B cell (primary cell): ENCODE data around the gene PTGES2. TPM values are rescaled to one million over a fixed set of nuclear protein-coding genes. Genes with fewer than 3 reads are reported as not detected.

Experiments used
- ATAC-seq: fragments of 200-7000 bp; cut with Tn5 transposase; one replicate; pipeline ENCODE4 v1.10.0; 2021; ENCODE audit warnings: low read depth, mild to moderate bottlenecking, moderate number of reproducible peaks, moderate library complexity
- CTCF ChIA-PET: fragments of 350-600 bp; sonication (Branson Sonifier 250); formaldehyde crosslinking; loops from one replicate; lab custom pipeline; 2021; ENCODE audit warnings: antibody characterized with exemption, inconsistent platforms; lab: Charles Lee
- POLR2A ChIA-PET: fragments of 350-600 bp; sonication (Branson Sonifier 250); formaldehyde crosslinking; loops from one replicate; lab custom pipeline; 2021; ENCODE audit warnings: antibody characterized with exemption; lab: Charles Lee
- DNase-seq: peaks from one replicate; pipeline ENCODE4 v3.0.0; 2013
- H2AFZ ChIP-seq: 2 replicates; pipeline ENCODE4 v1.6.1; 2012; ENCODE audit warnings: mild to moderate bottlenecking, low read depth, low read length; ENCODE audit not compliant: insufficient read depth, poor library complexity, severe bottlenecking
- H3K27ac ChIP-seq, 2 donors: 1 replicate in 1 of 2; 2 replicates in 1 of 2; pipeline ENCODE4 v1.5.1; 2012 to 2013; ENCODE audit warnings: low read length in 2 of 2, mild to moderate bottlenecking in 2 of 2, moderate library complexity in 1 of 2
- H3K27me3 ChIP-seq, 4 experiments: fragments of 200-600 bp in 1 of 4; sonication (generic) in 1 of 4; replicated peaks in 1 of 4; 1 replicate in 2 of 4; 2 replicates in 2 of 4; pipeline versions ENCODE4 v1.6.1 to v1.7.0; 2013 to 2016; ENCODE audit warnings: low read length in 3 of 4, mild to moderate bottlenecking in 2 of 4, mixed read lengths in 1 of 4, moderate library complexity in 1 of 4; ENCODE audit not compliant: insufficient read depth in 4 of 4, control insufficient read depth in 3 of 4; ENCODE audit errors: control extremely low read depth in 1 of 4
- H3K36me3 ChIP-seq, 2 experiments: replicated peaks in 1 of 2; 1 replicate in 1 of 2; 2 replicates in 1 of 2; pipeline versions ENCODE4 v1.6.1 to v1.7.1; 2013; ENCODE audit warnings: low read length in 1 of 2; ENCODE audit not compliant: insufficient read depth in 2 of 2, control insufficient read depth in 1 of 2; ENCODE audit errors: control extremely low read depth in 1 of 2, extremely low read depth in 1 of 2
- H3K4me1 ChIP-seq, 2 donors: fragments of 200-600 bp in 1 of 2; sonication (generic) in 1 of 2; 1 replicate in 1 of 2; 2 replicates in 1 of 2; pipeline versions ENCODE4 v1.5.1 to v1.6.1; 2013 to 2017; ENCODE audit warnings: low read length in 2 of 2; ENCODE audit not compliant: control insufficient read depth in 2 of 2, insufficient read depth in 2 of 2
- H3K4me2 ChIP-seq: replicated peaks from 2 replicates; pipeline ENCODE3; 2012; ENCODE audit warnings: mild to moderate bottlenecking, low read depth, low read length; ENCODE audit not compliant: poor library complexity, severe bottlenecking
- H3K4me3 ChIP-seq, 5 experiments: fragments of 200-600 bp in 1 of 5; sonication (generic) in 1 of 5; 1 replicate in 3 of 5; 2 replicates in 2 of 5; pipeline versions ENCODE4 v1.5.1 to v1.7.0; 2011 to 2016; ENCODE audit warnings: low read length in 4 of 5, mild to moderate bottlenecking in 4 of 5, low read depth in 2 of 5, control low read depth in 1 of 5, moderate library complexity in 1 of 5; ENCODE audit not compliant: insufficient read depth in 1 of 5; ENCODE audit errors: control extremely low read depth in 1 of 5, extremely low read depth in 1 of 5
- H3K79me2 ChIP-seq: fragments of 200-600 bp; sonication (generic); one replicate; pipeline ENCODE4 v1.6.0; 2016; ENCODE audit warnings: low read length; ENCODE audit not compliant: control insufficient read depth, insufficient read depth
- H3K9ac ChIP-seq: fragments of 200-600 bp; sonication (generic); 2 replicates; pipeline ENCODE4 v1.6.1; 2017; ENCODE audit warnings: mild to moderate bottlenecking, low read length, moderate library complexity
- H3K9me3 ChIP-seq, 3 donors: one replicate each; pipeline versions ENCODE4 v1.6.1 to v1.7.1; 2013; ENCODE audit warnings: low read length in 2 of 3; ENCODE audit not compliant: control insufficient read depth in 2 of 3, insufficient read depth in 1 of 3; ENCODE audit errors: control extremely low read depth in 1 of 3
- H4K20me1 ChIP-seq: 2 replicates; pipeline ENCODE4 v1.6.0; 2012; ENCODE audit warnings: mild to moderate bottlenecking, low read length; ENCODE audit not compliant: insufficient read depth, control insufficient read depth, poor library complexity, severe bottlenecking
- H3K27ac Mint-ChIP-seq: one replicate; pipeline ENCODE4 v1.8.0; 2021; ENCODE audit warnings: mixed read lengths
- H3K27me3 Mint-ChIP-seq: one replicate; pipeline ENCODE4 v1.8.0; 2021; ENCODE audit warnings: mixed read lengths
- H3K4me1 Mint-ChIP-seq: one replicate; pipeline ENCODE4 v1.8.0; 2021; ENCODE audit warnings: mixed read lengths
- H3K4me3 Mint-ChIP-seq: one replicate; pipeline ENCODE4 v1.8.0; 2021; ENCODE audit warnings: mixed read lengths
- H3K9me3 Mint-ChIP-seq: one replicate; pipeline ENCODE4 v1.8.0; 2022; ENCODE audit warnings: mixed read lengths; ENCODE audit not compliant: insufficient read depth
- EZH2 ChIP-seq: IDR thresholded peaks from 2 replicates; pipeline ENCODE4 v1.6.1; 2012; ENCODE audit warnings: borderline replicate concordance, low read depth, mild to moderate bottlenecking, moderate library complexity, low read length; ENCODE audit not compliant: insufficient read depth, poor library complexity, severe bottlenecking
- WGBS: methylation state at CpG from one replicate; pipeline ENCODE4 v1.1.5; 2013; ENCODE audit warnings: missing lambda C conversion rate; ENCODE audit not compliant: insufficient coverage; 5-methylcytosine and 5-hydroxymethylcytosine counted together
- intact Hi-C: fragments of 100-400 bp; cut with micrococcal nuclease; formaldehyde crosslinking; loops from one replicate; pipeline ENCODE4 v1.10.0; 2022
- polyA plus RNA-seq: library from polyadenylated mRNA; depleted of rRNA; stranded (reverse); fragments of >200 nt; gene quantifications from 2 replicates; pipeline ENCODE4 v1.2.3, GENCODE V29; 2012
- total RNA-seq, 2 donors: library from RNA; stranded (reverse); fragments of 120-200 nt in 1 of 2; gene quantifications; 1 replicate in 1 of 2; 2 replicates in 1 of 2; pipeline versions ENCODE4 v1.2.3 to v1.2.4, GENCODE V29; 2013 to 2022
- TF ChIP-seq, protein P1 (sequence below): fragments of 200-600 bp; IDR thresholded peaks from one replicate; pipeline ENCODE4 v1.8.0; 2022; ENCODE audit warnings: antibody characterized with exemption, mild to moderate bottlenecking

The PTGES2 gene
- total and polyA plus RNA-seq, 2 donors (not counting 1 experiment from before 2014, with no cell fraction given), result 77.8 to 113 TPM

DNA sequence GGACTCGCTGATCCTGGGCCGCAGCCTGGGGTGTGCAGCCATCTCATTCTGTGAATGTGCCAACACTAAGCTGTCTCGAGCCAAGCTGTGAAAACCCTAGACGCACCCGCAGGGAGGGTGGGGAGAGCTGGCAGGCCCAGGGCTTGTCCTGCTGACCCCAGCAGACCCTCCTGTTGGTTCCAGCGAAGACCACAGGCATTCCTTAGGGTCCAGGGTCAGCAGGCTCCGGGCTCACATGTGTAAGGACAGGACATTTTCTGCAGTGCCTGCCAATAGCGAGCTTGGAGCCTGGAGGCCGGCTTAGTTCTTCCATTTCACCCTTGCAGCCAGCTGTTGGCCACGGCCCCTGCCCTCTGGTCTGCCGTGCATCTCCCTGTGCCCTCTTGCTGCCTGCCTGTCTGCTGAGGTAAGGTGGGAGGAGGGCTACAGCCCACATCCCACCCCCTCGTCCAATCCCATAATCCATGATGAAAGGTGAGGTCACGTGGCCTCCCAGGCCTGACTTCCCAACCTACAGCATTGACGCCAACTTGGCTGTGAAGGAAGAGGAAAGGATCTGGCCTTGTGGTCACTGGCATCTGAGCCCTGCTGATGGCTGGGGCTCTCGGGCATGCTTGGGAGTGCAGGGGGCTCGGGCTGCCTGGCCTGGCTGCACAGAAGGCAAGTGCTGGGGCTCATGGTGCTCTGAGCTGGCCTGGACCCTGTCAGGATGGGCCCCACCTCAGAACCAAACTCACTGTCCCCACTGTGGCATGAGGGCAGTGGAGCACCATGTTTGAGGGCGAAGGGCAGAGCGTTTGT lies 19.9 kb downstream of the PTGES2 start:
- H3K4me3 Mint-ChIP-seq, result no peak overlapping the region
- DNase-seq (no peak), ATAC-seq (no peak)
- no peaks in the 10 kb centered on the region for H3K9me3 ChIP-seq
- no peak overlapping the region for H3K4me3 ChIP-seq
- ChIA-PET CTCF (interaction anchor here (0.6 kb wide), 1 partner anchor 24 kb away, joined by 4 read pairs; no protein-coding TSS in a partner anchor), POLR2A (no interaction called here)
- intact Hi-C loops, result no loop called here
- peaks cover 4% of the 10 kb centered on the region for H3K4me1 Mint-ChIP-seq
- peaks cover 25% of the 10 kb centered on the region for H4K20me1 ChIP-seq
- no peak overlapping the region for H3K9ac ChIP-seq
- peaks cover 9 to 55% of the 10 kb centered on the region in 2 experiments for H3K36me3 ChIP-seq
- no peaks in the 10 kb centered on the region for H3K27me3 ChIP-seq
- peaks cover 15% of the 10 kb centered on the region for H3K79me2 ChIP-seq
- TF ChIP-seq, protein P1, sequence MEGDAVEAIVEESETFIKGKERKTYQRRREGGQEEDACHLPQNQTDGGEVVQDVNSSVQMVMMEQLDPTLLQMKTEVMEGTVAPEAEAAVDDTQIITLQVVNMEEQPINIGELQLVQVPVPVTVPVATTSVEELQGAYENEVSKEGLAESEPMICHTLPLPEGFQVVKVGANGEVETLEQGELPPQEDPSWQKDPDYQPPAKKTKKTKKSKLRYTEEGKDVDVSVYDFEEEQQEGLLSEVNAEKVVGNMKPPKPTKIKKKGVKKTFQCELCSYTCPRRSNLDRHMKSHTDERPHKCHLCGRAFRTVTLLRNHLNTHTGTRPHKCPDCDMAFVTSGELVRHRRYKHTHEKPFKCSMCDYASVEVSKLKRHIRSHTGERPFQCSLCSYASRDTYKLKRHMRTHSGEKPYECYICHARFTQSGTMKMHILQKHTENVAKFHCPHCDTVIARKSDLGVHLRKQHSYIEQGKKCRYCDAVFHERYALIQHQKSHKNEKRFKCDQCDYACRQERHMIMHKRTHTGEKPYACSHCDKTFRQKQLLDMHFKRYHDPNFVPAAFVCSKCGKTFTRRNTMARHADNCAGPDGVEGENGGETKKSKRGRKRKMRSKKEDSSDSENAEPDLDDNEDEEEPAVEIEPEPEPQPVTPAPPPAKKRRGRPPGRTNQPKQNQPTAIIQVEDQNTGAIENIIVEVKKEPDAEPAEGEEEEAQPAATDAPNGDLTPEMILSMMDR, result no peak
- TF ChIP-seq EZH2, result no peak
- no peak overlapping the region for H3K27ac ChIP-seq
- 89% methylated on average over 16 of the region's 18 CpGs for WGBS
- no peaks in the 10 kb centered on the region for H3K4me1 ChIP-seq
- no peak overlapping the region for H3K27ac Mint-ChIP-seq
- H2AFZ ChIP-seq, result no peak overlapping the region
- H3K4me2 ChIP-seq, result no peak overlapping the region
- no peaks in the 10 kb centered on the region for H3K27me3 Mint-ChIP-seq
- no peaks in the 10 kb centered on the region for H3K9me3 Mint-ChIP-seq

DNA sequence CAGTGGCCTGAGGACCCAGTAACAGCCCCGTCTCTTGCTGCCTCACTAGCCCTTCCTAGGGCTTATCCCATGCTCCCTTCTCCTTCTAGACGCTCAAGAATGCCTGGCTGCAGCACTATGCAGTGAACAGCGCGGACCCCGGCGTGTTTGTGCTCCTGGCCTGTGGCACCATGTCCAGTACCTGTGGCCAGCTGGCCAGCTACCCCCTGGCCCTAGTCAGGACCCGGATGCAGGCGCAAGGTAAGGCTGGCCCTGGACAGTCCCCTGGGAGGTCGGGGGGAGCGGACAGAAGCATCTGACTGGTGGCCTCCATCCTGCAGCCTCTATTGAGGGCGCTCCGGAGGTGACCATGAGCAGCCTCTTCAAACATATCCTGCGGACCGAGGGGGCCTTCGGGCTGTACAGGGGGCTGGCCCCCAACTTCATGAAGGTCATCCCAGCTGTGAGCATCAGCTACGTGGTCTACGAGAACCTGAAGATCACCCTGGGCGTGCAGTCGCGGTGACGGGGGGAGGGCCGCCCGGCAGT lies 20.5 kb downstream of the PTGES2 start:
- no peak for ATAC-seq
- peaks cover 9 to 61% of the 10 kb centered on the region in 2 experiments for H3K36me3 ChIP-seq

More for the DNA sequence above, 20.5 kb downstream of the PTGES2 start:
- Histone ChIP-seq H3K27me3 (no peaks in the 10 kb centered on the region), H4K20me1 (peaks cover 25% of the 10 kb centered on the region), H3K4me3 (no peak overlapping the region), H3K9ac (no peak overlapping the region), H3K27ac (no peak overlapping the region), H2AFZ (no peak overlapping the region), H3K4me2 (no peak overlapping the region), H3K9me3 (no peaks in the 10 kb centered on the region), H3K79me2 (peaks cover 18% of the 10 kb centered on the region), H3K4me1 (no peaks in the 10 kb centered on the region)
- no peak overlapping the region for H3K27ac Mint-ChIP-seq
- H3K4me3 Mint-ChIP-seq, result no peak overlapping the region
- intact Hi-C loops, result no loop called here
- TF ChIP-seq EZH2, result no peak
- TF ChIP-seq, protein P1, result no peak
- POLR2A ChIA-PET, result interaction anchor here (0.5 kb wide), 1 partner anchor 57 kb away, joined by 3 read pairs; no protein-coding TSS in a partner anchor
- no peaks in the 10 kb centered on the region for H3K9me3 Mint-ChIP-seq
- CTCF ChIA-PET, result interaction anchor here (0.6 kb wide), 1 partner anchor 23 kb away, joined by 4 read pairs; no protein-coding TSS in a partner anchor
- peaks cover 4% of the 10 kb centered on the region for H3K4me1 Mint-ChIP-seq
- no peaks in the 10 kb centered on the region for H3K27me3 Mint-ChIP-seq
- WGBS, result 97% methylated on average over 23 of the region's 23 CpGs
- no peak for DNase-seq
